T47D (cell line): ENCODE data around the gene IRX2.

Experiments
- DNase-seq, 2 experiments: peaks; one replicate each; pipeline versions ENCODE4 v3.0.0 to v3.0.0-alpha.2; 2011 to 2012; ENCODE audit warnings: low read depth in 1 of 2, low spot score in 1 of 2
- JUND ChIP-seq: IDR thresholded peaks from 2 replicates; pipeline ENCODE4 v1.6.1; 2012; ENCODE audit warnings: low read depth
- in situ Hi-C: cut with HindIII; loops from 2 replicates; pipeline ENCODE4 v1.10.0; 2016; ENCODE audit warnings: low sequenced_read_pairs, low pct_unique_long_range_greater_than_20kb

Gene IRX2

DNA sequence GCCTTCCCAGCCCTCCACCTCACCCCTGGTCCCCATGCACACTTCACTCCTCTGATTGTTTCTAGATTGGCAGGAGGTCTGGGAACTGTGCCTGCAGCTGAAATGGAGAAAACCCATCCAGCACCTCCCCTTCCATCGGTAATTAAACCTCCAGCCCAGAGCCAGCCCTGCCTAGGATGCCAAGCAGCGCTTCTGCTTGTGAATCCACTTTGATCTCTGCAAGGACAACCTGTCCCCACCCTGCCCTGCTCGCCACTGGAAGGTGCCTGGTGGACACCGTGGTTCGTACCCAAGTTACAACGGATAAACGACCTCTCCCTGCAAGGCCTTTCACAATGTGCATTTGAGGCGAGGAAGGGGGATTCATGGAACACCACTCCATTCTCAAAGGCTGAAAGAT, 50.6 kb downstream of the IRX2 start:
- no peak for TF ChIP-seq JUND
- in situ Hi-C loops: no loop called here
- DNase-seq: no peak

DNA sequence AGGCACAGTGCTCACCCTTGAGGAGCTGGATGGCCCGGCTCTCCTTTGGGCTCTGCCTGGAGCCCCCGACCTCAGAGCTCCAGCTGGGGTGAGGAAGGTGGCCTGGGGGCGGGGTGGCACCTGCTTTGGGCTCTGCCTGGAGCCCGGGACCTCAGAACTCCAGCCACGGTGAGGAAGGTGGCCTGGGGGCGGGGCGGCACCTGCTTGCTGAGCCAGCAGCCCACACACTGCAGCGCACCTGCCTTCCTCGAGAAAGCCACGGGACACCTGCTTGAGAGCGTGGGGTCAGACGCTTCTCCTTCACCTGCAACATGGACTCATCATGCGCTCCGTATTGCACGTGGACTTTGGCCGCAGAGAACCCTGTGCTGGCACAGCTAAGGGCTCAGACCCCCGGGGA, 51.8 kb downstream of the IRX2 start:
- DNase-seq: no peak
- no peak for TF ChIP-seq JUND
- in situ Hi-C loops: no loop called here

DNA sequence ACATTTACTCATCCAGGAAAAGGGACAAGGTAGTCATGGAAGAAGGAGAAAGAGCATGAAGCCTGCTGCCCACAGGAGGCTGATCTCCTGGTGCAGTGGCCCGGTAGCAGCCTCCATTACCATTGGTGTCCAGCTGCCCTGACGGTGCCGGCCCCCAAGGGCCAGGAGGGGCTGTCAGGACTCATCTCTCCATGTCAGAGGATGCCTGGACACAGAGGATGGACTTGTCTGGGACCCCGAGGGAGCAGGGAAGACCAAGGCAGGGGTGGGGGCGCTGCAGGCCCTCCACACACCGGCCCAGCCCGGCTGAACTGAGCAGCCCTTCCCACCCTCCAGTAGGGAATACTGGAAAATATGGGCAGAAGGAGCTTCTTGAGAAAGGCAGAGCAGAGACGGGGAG, 52.2 kb downstream of the IRX2 start:
- no peak for TF ChIP-seq JUND
- no peak for DNase-seq
- in situ Hi-C loops: no loop called here

DNA sequence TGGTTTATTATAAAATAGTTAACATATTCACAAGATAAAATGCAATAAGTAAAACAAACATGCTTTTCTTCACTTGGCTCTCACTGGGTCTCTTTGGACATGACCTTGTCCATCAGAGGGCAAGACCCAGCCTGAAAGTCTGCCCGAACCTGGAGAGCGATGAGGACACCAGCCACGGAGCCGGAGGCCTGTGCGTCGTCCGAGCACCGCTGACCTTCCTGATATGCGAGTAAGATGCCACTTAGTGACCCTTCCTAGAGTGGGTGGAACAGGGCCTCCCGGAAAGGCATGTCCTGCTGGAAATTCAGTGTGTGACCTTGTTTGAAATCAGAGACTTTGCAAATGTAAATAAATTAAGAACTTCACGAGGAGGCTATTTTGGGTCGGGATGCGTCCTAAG, 52.9 kb downstream of the IRX2 start:
- no peak for TF ChIP-seq JUND
- DNase-seq: no peak
- in situ Hi-C loops: no loop called here

DNA sequence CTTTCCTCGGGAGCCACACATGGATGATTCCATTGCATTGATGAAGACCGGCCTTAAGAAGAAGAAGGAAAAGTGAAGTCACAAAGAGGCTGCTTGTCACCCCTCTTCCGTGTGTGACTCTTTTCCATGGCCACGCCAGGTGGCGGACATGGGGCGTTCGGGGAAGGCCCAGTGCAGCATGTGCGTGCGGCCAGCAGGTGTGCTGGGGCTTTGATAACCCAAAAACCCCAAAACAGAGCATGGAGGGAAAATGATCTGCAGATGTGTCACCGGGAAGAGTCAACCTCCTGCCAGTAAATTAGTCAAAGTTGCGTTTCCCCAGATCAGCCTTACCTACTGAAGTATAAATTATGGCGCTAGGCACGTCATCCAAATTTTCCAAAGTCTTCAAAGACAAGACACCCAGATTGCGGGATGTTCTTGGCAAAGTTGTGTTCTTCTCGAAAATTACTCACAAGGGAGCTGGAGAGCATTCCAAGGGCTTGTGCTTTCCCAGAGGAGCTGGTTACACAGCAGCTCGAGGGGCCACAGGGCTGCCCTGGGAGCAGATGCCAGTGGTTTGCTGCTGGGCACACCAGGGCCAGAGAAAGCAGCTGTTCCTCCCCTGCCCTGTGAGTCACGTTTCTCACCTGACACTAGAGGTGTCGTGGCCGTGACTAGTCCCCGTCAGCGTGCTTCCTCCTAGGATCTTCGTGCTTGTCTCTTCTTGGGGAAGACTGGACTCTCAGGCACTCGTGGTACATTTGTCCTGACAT, 53.9 kb downstream of the IRX2 start:
- TF ChIP-seq JUND: no peak
- in situ Hi-C loops: no loop called here
- DNase-seq: no peak

DNA sequence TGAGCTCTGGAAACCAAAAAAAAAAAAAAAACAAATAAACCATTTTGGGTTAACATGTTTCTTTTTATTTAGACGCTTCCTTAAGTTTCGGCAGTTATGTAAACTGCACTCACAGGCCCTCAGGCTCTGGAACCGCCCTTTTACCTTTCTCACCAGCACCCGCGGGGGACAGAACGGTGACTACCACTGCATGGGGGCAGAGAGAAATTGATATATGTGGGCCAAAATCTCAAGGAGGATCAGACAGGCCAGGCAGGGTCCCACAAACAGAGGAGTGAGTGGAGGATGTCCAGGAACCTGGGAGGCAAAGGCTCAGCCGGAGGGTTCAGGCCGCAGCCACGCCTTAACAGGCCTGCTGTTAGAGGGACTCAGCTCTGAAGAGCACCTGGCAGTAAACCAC, 54.4 kb downstream of the IRX2 start:
- DNase-seq: no peak
- in situ Hi-C loops: no loop called here
- no peak for TF ChIP-seq JUND
